ENCODE data around the gene SSBP3. TPM values are rescaled to one million over a fixed set of nuclear protein-coding genes. Genes with fewer than 3 reads are reported as not detected.

The SSBP3 gene
- total and polyA plus RNA-seq, 2 donors from 2014 or later, result 33.3 to 49.6 TPM

- intact Hi-C loops (cut with DNase I), result no loop called here
- peaks cover 0 to 4% (median 0%) of the 10 kb centered on the region in 3 donors for H3K36me3 ChIP-seq (ENCODE audit: control insufficient read depth in 2 of 3, insufficient read depth in 3 of 3, low read length in 3 of 3)
- H3K27ac ChIP-seq (ENCODE audit: low read depth in 2 of 2, low read length in 2 of 2), result no peak overlapping the region
- H3K4me1 ChIP-seq (ENCODE audit: control insufficient read depth in 2 of 3, insufficient read depth in 2 of 3, low read depth in 1 of 3, low read length in 3 of 3), result no peaks in the 10 kb centered on the region
- no peaks in the 10 kb centered on the region for H3K27me3 ChIP-seq (ENCODE audit: control insufficient read depth, insufficient read depth, low read length)
- TF ChIP-seq CTCF (IDR thresholded peaks at IDR 0.05; ENCODE audit: borderline replicate concordance, extremely low read depth, insufficient read depth), result no peak
- FAIRE-seq (no peak), DNase-seq (no peak)
- H3K9ac ChIP-seq (ENCODE audit: low read length in 3 of 3), result no peak overlapping the region
- H3K9me3 ChIP-seq (ENCODE audit: control insufficient read depth in 2 of 3, insufficient read depth in 1 of 3, low read length in 3 of 3), result no peaks in the 10 kb centered on the region
- H3K4me3 ChIP-seq (ENCODE audit: low read length in 3 of 3), result no peak overlapping the region
Observed at GRCh38 chr1:54190526-54190925, 215.7 kb downstream of the SSBP3 start.

- Histone ChIP-seq H3K4me3 (ENCODE audit: low read length in 3 of 3) (no peak overlapping the region), H3K27ac (ENCODE audit: low read depth in 2 of 2, low read length in 2 of 2) (no peak overlapping the region), H3K36me3 (ENCODE audit: control insufficient read depth in 2 of 3, insufficient read depth in 3 of 3, low read length in 3 of 3) (no peaks in the 10 kb centered on the region), H3K9ac (ENCODE audit: low read length in 3 of 3) (no peak overlapping the region), H3K9me3 (ENCODE audit: control insufficient read depth in 2 of 3, insufficient read depth in 1 of 3, low read length in 3 of 3) (no peaks in the 10 kb centered on the region), H3K4me1 (ENCODE audit: control insufficient read depth in 2 of 3, insufficient read depth in 2 of 3, low read depth in 1 of 3, low read length in 3 of 3) (no peaks in the 10 kb centered on the region), H3K27me3 (ENCODE audit: control insufficient read depth, insufficient read depth, low read length) (no peaks in the 10 kb centered on the region)
- FAIRE-seq (no peak), DNase-seq (no peak)
- TF ChIP-seq CTCF (IDR thresholded peaks at IDR 0.05; ENCODE audit: borderline replicate concordance, extremely low read depth, insufficient read depth), result no peak
- intact Hi-C loops (cut with DNase I), result no loop called here
Observed at GRCh38 chr1:54188291-54188690, 217.9 kb downstream of the SSBP3 start.

GRCh38 chr1:54186056-54186455 lies 220.1 kb downstream of the SSBP3 start:
- H3K4me3 ChIP-seq (ENCODE audit: low read length in 3 of 3), result no peak overlapping the region
- H3K36me3 ChIP-seq (ENCODE audit: control insufficient read depth in 2 of 3, insufficient read depth in 3 of 3, low read length in 3 of 3), result no peaks in the 10 kb centered on the region
- DNase-seq (no peak), FAIRE-seq (no peak)
- H3K27ac ChIP-seq (ENCODE audit: low read depth in 2 of 2, low read length in 2 of 2), result no peak overlapping the region
- no peak overlapping the region for H3K9ac ChIP-seq (ENCODE audit: low read length in 3 of 3)
- H3K9me3 ChIP-seq (ENCODE audit: control insufficient read depth in 2 of 3, insufficient read depth in 1 of 3, low read length in 3 of 3), result no peaks in the 10 kb centered on the region
- no peak for TF ChIP-seq CTCF (IDR thresholded peaks at IDR 0.05; ENCODE audit: borderline replicate concordance, extremely low read depth, insufficient read depth)
- H3K4me1 ChIP-seq (ENCODE audit: control insufficient read depth in 2 of 3, insufficient read depth in 2 of 3, low read depth in 1 of 3, low read length in 3 of 3), result no peaks in the 10 kb centered on the region
- intact Hi-C loops (cut with DNase I), result no loop called here
- no peaks in the 10 kb centered on the region for H3K27me3 ChIP-seq (ENCODE audit: control insufficient read depth, insufficient read depth, low read length)

- intact Hi-C loops (cut with DNase I), result no loop called here
- TF ChIP-seq CTCF (IDR thresholded peaks at IDR 0.05; ENCODE audit: borderline replicate concordance, extremely low read depth, insufficient read depth), result no peak
- Histone ChIP-seq H3K36me3 (ENCODE audit: control insufficient read depth in 2 of 3, insufficient read depth in 3 of 3, low read length in 3 of 3) (peaks cover 0 to 5% (median 0%) of the 10 kb centered on the region in 3 donors), H3K27me3 (ENCODE audit: control insufficient read depth, insufficient read depth, low read length) (no peaks in the 10 kb centered on the region), H3K4me3 (ENCODE audit: low read length in 3 of 3) (no peak overlapping the region), H3K9ac (ENCODE audit: low read length in 3 of 3) (no peak overlapping the region), H3K9me3 (ENCODE audit: control insufficient read depth in 2 of 3, insufficient read depth in 1 of 3, low read length in 3 of 3) (no peaks in the 10 kb centered on the region), H3K4me1 (ENCODE audit: control insufficient read depth in 2 of 3, insufficient read depth in 2 of 3, low read depth in 1 of 3, low read length in 3 of 3) (no peaks in the 10 kb centered on the region), H3K27ac (ENCODE audit: low read depth in 2 of 2, low read length in 2 of 2) (no peak overlapping the region)
- FAIRE-seq (no peak), DNase-seq (peak in 2 of 5 donors; percentile 17)
Observed at GRCh38 chr1:54180701-54181360, 225.4 kb downstream of the SSBP3 start.
